Measurements from ENCODE around the gene FCHSD1.
A peak's percentile ranks its signal among the peaks of the same experiment; 100 is the strongest.

DNA sequence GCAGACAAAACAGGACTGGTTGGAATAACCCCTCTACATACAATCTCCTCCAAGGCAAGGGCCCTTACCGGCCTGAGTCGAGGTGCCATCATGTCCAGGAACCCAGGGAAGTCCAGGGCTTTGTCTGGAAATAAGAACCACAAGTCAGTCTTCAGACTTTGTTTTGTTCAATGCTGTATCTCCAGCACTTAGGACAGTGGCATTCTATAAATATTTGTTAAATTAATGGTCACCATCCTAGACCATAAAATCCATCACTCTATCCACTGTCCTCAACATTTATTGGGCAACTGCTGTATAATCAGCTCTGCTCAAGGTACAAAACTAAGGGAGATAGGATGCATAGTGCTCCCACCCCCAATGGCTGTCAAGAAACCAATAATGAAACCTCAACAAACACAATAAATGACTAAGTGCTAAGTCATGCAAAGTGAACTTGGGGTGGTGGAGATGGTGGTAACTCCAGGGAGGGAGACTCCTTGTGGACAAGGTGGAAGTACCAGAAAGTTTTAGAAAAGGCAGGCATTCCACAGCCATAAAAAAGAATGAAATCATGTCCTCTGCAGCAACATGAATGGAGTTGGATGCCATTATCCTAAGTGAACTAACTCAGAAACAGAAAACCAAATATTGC is 9.5 kb downstream of the FCHSD1 start:
- TF ChIP-seq, protein P1, sequence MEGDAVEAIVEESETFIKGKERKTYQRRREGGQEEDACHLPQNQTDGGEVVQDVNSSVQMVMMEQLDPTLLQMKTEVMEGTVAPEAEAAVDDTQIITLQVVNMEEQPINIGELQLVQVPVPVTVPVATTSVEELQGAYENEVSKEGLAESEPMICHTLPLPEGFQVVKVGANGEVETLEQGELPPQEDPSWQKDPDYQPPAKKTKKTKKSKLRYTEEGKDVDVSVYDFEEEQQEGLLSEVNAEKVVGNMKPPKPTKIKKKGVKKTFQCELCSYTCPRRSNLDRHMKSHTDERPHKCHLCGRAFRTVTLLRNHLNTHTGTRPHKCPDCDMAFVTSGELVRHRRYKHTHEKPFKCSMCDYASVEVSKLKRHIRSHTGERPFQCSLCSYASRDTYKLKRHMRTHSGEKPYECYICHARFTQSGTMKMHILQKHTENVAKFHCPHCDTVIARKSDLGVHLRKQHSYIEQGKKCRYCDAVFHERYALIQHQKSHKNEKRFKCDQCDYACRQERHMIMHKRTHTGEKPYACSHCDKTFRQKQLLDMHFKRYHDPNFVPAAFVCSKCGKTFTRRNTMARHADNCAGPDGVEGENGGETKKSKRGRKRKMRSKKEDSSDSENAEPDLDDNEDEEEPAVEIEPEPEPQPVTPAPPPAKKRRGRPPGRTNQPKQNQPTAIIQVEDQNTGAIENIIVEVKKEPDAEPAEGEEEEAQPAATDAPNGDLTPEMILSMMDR (IDR thresholded peaks at IDR 0.05; ENCODE audit: extremely low read depth in 1 of 2, insufficient read depth in 1 of 2, low read depth in 1 of 2, low read length in 2 of 2) = peak; percentile 32 to 36
- no peak for TF ChIP-seq POLR2AphosphoS5 (IDR thresholded peaks at IDR 0.05; ENCODE audit: insufficient read depth, low read depth, low read length)
- no peak for TF ChIP-seq EZH2 (IDR thresholded peaks at IDR 0.05; ENCODE audit: borderline replicate concordance, low read depth, low read length, severe bottlenecking)
- TF ChIP-seq POLR2A (IDR thresholded peaks at IDR 0.05; ENCODE audit: low read depth, low read length) = no peak
- TF ChIP-seq FOS (IDR thresholded peaks at IDR 0.05; ENCODE audit: borderline replicate concordance, insufficient read depth, low read length) = peak; percentile 75

Measured in endothelial cell of umbilical vein (primary cell).